Fibroblast of villous mesenchyme (primary cell): ENCODE measurements around the gene TSPAN14. TPM values are rescaled to one million over a fixed set of nuclear protein-coding genes. Genes with fewer than 3 reads are reported as not detected.

Source experiments
- DNase-seq: peaks from one replicate; pipeline ENCODE4 v3.0.0-alpha.2; 2010; ENCODE audit warnings: low read depth
- H3K4me3 ChIP-seq: 2 replicates; pipeline ENCODE4 v1.5.1; 2011; ENCODE audit warnings: low read depth, mild to moderate bottlenecking, low read length
- CTCF ChIP-seq: IDR thresholded peaks from 2 replicates; pipeline ENCODE4 v1.5.1; 2012; ENCODE audit warnings: low read depth, mild to moderate bottlenecking, low read length; ENCODE audit not compliant: insufficient read depth
- total RNA-seq: library from RNA; depleted of rRNA; stranded (reverse); fragments of >200 nt; gene quantifications from 2 replicates; pipeline ENCODE4 v1.2.3, GENCODE V29; 2012

The TSPAN14 gene
- total RNA-seq, 1 donor = 51.4 TPM

GRCh38 chr10:80569131-80569895, 115.2 kb downstream of the TSPAN14 start:
- TF ChIP-seq CTCF = no peak
- no peak overlapping the region for H3K4me3 ChIP-seq
- no peak for DNase-seq

GRCh38 chr10:80571352-80571751, 117.2 kb downstream of the TSPAN14 start:
- TF ChIP-seq CTCF = no peak
- no peak overlapping the region for H3K4me3 ChIP-seq
- no peak for DNase-seq

GRCh38 chr10:80579181-80579763, 125.2 kb downstream of the TSPAN14 start:
- DNase-seq = no peak
- no peak overlapping the region for H3K4me3 ChIP-seq
- no peak for TF ChIP-seq CTCF

- no peak overlapping the region for H3K4me3 ChIP-seq
- no peak for DNase-seq
- no peak for TF ChIP-seq CTCF
Observed at GRCh38 chr10:80579849-80580637, 125.9 kb downstream of the TSPAN14 start.

GRCh38 chr10:80580638-80581468, 126.7 kb downstream of the TSPAN14 start:
- TF ChIP-seq CTCF = no peak
- H3K4me3 ChIP-seq = no peak overlapping the region
- no peak for DNase-seq

- H3K4me3 ChIP-seq = no peak overlapping the region
- no peak for TF ChIP-seq CTCF
- no peak for DNase-seq
Observed at GRCh38 chr10:80581469-80581835, 127.3 kb downstream of the TSPAN14 start.
